ENCODE data around the gene UBE2H.

DNA sequence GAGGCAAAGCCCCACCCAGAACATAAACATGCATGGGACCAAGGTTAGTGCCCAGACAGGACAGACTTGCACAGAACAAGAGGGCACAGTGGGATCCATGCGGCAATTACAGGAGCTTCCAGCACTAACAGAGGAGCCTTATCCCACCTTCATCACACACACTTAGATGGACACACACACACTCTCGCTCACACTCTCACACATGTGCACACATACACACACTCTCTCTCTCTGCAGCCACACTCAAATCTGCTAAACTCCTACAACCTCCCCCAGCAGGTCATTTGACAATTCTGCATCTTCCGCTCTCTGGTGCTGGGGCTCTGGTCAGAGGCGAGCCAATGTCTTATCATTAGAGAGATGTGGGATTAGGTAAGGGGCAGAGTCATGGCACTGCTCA lies 120.5 kb downstream of the UBE2H start:
- no peak for TF ChIP-seq EZH2 (optimal IDR thresholded peaks at IDR 0.05; ENCODE audit: low read depth, low read length)
- TF ChIP-seq CTCF (IDR thresholded peaks at IDR 0.05; ENCODE audit: low read length): no peak
- no peak for TF ChIP-seq EZH2phosphoT487 (IDR thresholded peaks at IDR 0.05; ENCODE audit: low read length)

All from MM.1S (cell line).